GM04504 (cell line): ENCODE results near the gene RTP1.
"Not testable (repeated sequence)": the region's sequence is repeated elsewhere in the genome, so short reads cannot be mapped to it uniquely, and the experiment has no call there.

ENCODE experiments used
- DNase-seq: peaks from one replicate; pipeline ENCODE4 v3.0.0-alpha.2; 2012; ENCODE audit warnings: low read depth

The RTP1 gene

DNA sequence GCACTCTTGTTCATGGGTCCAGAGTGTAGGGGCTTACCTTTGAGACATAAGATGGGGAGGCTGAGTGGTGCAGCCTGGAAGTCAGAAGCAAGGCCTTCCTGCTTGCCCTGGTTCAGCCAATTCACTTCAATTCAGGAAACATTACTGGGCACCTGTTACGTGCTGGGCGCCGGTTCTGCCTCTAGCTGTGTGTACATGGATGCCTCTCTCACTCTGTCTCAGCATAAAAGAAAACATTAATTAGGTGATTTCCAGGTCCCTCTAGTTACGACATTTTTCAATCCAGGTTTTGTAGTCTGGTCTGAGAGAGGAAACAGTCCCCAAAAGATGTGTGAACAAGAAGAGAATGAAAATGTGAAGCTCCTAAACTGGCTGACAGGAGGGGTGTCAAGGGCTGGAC lies 1.2 kb downstream of the RTP1 start:
- DNase-seq = no peak

DNA sequence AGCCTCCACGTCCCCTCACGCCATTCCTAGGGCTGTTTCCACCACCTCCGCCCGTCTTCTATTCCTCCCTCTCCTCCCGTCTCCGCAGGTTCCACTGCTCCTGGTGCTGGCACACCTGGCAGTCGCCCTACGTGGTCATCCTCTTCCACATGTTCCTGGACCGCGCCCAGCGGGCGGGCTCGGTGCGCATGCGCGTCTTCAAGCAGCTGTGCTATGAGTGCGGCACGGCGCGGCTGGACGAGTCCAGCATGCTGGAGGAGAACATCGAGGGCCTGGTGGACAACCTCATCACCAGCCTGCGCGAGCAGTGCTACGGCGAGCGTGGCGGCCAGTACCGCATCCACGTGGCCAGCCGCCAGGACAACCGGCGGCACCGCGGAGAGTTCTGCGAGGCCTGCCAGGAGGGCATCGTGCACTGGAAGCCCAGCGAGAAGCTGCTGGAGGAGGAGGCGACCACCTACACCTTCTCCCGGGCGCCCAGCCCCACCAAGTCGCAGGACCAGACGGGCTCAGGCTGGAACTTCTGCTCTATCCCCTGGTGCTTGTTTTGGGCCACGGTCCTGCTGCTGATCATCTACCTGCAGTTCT lies 2.3 kb downstream of the RTP1 start:
- not testable (repeated sequence) for DNase-seq

DNA sequence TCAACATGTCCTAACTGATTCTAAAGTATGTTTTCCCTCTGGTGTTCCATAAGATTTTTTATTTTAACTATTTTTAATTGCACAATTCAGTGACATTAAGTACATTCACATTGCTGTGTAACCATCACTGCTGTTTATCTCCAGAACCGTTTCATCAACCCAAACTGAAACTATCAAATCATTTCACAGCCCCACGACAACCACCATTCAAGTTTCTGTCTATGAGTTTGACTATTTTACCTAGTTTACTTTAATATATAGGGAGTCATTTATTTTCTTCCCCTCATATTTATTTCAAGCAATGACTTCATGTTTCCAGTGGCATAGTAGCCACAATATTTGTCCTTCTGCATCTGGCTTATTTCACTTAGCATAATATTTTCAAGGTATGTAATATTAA lies 8.4 kb downstream of the RTP1 start:
- no peak for DNase-seq

DNA sequence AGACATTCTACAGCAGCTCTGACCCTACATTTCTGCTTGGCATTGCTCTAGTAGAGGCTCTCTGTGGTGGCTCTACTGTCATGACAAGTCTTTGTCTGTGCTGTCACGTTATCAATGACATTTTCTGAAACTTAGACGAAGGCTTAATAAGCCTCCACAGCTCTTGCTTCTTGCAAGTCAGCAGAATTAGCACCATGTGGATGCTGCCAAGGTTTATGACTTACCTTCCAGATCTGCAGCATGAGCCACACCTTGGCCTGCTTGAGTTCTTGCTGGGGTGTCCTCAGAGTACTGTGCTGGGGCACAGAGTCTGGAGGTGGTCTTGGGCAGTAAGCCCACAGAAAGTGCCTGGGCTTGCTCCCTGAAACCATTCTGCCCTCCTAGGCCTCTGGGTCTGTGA lies 9.8 kb downstream of the RTP1 start:
- DNase-seq = no peak

DNA sequence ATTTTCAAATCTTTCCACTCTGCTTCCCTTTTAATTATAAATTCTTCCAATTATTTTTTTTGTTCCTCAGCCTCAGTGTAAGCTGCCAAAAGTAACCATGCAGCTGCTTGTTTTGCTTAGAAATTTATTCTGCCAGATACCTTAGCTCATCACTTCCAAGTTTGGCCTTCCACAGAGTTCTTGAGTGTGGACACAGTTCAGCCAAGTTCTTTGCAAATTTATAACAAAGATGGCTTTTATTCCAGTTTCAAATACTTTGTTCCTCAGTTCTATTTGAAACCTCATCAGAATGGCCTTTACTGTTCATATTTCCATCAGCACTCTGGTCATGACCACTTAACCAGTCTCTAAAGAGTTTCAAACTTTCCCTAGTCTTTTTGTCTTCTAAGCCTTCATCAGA lies 10.3 kb downstream of the RTP1 start:
- no peak for DNase-seq

DNA sequence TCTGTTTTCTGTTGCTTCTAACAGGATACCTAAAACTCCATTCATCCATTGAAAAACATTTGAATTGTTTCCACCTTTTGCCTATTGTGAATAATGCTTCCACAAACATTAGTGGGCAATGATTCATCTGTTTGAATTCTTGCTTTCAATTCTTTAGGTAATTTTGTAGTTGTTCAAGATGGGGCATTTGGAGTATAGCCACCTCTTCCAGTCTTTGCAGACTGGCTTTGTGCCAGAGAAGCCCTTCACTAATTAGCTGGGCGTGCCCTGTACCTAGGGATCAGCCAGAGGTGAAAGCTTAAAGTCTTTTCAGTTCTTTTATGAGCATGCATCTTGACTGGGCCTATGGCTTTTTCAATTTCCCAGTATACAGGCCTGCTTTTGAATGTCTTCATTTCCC lies 10.9 kb downstream of the RTP1 start:
- DNase-seq = peak; percentile 63

DNA sequence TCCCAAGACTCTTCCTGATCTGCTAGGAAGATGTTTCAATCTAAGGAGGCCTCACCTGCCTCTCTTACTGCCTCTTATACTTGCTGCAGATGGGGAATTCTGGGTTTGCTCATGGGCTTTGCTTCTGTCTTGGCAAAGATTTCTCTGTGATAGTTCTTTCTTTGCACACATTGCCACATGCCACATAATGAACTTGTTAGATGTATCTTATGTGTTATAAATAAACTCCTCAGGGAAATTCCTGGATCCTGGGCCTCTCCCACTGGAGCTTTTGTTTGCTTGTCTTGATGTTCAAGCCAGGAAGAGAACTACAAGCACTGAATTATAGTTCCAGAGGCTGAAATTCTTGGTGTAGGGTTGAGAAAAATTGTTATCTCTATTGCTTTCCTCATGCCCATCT lies 12.2 kb downstream of the RTP1 start:
- no peak for DNase-seq

DNA sequence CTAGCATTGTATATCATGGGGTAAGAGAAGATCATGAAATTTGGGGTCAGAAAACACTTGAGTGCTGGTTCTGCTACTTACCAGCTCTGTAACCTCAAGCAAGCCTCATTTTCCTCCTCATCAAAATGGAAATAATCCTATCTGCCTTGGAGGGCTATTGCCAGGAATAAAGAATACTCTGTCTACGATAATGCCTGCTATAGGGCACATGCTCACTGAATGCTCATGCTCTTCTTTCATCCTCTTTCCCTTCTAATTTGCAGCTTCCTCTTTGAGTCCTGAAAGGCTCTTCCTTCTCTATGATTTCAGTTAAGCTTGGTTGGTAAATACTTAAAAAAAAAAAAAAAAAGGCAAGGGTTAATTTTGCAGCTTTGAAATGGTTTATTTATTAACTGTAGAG lies 12.8 kb downstream of the RTP1 start:
- no peak for DNase-seq

DNA sequence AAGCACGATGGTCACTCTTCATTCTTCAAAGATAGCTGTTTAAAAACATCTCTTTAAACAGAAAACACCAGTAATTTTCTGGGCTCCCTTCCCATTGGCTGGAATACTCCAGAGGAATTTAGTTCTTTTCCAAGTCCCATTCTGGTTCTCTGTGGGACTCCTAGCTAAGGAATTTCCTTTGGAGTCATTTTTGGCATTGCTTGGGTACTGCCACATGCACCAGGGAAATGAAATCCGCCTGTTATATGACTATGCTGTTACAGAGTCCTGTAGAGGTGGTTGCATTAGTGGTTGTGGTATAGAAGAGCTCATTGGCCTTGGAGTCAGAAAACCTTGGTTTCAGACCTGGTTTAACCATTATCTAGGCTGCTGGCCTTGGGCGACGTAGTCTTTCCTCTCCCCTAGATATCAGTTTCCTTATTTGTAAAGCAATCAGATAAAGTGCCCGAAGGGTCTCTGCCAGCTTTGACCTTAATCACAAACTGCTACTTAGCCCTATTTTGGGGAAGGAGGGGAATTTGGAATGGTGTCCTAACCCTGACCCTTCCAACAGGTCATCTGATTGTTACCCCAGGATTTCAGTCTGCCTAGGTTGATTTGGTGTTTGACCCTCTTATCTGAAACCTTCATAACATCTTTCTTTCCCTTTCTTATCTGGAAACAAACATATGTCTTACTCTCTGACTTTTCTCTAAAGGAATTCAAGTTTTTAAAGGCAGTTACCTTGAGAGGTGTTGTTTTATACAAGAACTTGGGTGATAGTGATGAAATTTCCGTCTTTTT lies 13.4 kb downstream of the RTP1 start:
- DNase-seq = peak; percentile 86

DNA sequence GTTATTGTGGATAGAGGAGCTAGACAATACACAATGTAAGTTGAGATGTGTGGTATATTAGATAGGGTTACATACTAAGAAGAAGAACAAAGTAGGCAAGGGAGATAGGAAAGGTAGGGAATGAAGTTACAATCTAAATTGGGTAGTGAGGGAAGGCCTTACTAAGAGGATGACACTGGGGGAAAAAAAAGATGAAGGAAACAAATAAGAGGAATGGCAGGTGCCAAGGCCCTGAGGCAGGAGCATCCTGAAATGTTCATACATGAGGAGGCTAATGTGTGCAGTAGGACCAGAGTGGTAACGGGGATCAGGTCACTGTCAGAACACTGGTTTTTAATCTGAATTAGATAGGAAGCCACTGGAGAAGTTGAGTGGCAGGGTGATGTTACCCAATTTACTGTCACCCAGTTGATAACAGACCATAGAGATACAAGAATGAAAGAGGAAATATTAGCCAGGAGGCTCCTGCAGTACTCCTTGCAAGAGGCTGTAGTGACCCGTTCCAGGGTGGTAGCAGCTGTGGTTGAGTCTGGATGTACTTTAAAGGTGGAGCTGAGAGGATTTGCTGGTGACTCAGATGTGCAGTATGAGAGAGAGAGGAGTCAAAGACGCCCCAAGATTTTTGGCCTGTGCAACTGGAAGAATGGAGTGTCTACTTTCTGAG lies 14.4 kb downstream of the RTP1 start:
- DNase-seq = peak; percentile 52

DNA sequence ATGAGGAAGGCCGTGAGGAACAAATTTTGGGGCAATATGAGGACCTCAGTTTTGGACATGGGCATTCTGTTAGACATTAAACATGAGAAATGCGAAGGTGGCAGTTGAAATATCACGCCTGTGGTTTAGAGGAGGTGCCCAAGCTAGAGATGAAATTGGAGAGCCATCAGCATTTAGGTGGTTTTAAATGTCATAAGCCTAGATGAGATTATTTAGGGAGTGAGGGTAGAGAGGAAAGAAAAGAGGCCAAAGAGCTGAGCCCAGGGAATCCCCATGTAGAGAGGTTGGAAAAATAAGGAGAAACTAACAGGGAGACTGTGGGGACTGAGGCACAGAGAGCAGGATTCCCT lies 14.9 kb downstream of the RTP1 start:
- DNase-seq = no peak

DNA sequence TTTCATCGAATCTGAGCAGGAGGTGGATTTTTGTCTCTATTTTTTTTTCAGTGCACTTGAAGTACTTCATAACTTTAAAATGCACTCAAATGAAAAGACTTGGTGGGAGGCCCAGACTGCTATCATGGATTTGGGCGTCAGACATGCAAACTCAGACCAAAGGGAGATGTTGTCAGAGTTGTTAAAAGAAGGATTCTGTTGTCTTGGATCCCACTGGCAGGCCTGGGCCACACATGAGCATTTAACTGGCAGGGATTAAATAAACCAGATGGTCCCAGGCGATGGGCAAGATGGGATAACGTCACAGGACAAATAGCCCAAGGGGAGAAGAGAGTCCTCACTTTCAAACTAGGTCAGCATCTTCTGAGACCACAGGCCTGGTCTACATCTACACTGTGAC lies 15.4 kb downstream of the RTP1 start:
- no peak for DNase-seq

DNA sequence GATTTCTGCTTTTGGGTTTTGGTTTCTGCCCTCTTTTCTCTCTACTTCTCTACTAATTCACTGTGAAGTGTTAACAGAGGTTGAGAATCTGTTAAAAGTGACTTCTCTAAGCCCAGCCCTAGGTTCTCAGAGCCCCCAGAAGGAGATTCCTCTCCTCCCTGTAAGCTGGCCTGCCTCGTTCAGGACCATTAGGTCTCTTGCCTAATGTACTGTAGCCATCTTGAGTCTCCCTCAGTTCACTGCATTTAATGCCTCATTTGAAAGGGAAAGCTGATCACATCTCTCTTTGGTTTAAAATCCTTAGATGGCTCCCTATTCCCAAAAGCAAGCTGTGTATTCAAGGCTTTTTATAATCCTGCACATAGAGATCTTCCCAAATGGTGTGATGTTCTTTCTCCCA lies 16.3 kb downstream of the RTP1 start:
- DNase-seq = no peak

DNA sequence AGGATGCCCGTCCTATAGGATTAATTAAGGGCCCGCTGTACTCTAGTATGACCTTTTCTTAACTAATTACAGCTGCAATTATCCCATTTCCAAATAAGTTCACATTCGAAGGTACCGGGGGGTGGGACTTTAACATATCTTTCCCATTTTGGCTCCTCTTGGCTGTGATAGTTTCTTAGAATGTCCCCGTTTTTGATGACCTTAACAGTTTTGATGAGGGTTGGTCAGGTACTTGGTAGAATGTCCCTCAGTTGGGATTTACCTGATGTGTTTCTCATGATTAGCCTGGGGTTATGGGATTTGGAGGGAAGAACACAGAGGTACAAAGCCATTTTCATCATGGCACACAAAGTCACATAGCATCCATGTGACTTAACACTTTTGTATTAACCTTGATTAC lies 18.2 kb downstream of the RTP1 start:
- no peak for DNase-seq

DNA sequence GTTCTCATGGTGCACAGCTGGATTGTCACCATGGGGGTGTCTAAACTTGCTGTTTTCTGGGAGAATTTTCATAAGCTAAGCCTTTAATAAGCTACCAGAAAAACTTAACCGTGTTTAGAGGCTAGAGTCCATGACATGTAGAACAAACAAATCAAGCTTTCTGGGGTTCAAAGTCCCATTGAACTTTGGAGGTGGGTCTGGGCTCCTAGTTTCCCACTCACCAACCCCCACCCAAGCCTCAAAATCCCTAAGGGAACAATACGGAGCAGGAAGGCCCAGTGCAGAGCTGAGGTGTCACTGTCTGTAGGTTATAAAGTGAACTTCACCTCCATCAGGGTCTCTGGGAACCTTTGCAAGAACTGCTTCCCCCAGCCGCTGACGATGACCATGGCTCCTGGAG lies 25.5 kb downstream of the RTP1 start:
- no peak for DNase-seq

DNA sequence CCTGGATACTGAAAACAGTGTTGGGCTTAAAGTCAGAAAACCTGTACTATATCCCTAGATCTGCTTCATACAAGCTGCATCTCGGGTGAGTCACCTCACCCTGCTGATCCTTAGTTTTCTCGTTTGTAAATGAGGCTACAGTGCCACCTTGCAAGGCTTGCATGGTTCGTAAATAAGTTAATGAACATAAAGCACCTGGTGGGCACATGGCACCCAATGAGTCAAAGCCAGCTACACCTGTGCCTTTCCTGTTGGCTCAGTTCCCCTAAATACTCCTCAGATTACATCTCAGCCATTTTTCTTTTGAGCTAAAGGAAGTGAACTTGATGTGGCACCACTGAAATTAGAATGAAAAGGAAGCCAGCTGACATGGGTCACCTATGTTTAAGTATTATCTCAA lies 26.5 kb downstream of the RTP1 start:
- no peak for DNase-seq

DNA sequence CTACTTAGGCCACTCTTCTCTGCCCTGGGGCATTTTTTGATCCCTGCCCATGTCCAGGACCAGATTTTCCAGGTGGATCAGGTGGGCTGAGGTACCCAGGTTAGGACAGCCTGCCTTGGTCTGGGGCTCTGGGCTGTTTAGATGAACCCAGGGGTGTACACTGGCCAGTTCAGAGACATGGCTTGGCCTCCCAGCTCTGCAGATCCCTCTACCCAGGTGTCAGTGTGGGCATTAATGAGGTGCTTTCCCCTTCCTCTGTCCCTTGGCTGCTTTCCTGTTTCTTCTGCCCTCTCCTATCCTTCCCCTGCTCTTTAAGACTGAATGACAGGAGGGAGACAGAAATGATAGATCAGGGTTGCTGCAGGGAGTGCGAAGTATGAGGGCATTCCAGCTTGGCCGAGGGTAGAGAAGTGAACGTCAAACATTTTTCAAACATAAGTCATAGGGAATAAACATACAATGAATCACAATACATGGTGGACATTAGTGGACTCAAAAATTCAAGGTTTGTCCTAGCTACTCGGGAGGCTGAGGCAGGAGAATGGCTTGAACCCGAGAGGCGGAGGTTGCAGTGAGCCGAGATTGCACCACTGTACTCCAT lies 30.5 kb downstream of the RTP1 start:
- peak; percentile 48 for DNase-seq

DNA sequence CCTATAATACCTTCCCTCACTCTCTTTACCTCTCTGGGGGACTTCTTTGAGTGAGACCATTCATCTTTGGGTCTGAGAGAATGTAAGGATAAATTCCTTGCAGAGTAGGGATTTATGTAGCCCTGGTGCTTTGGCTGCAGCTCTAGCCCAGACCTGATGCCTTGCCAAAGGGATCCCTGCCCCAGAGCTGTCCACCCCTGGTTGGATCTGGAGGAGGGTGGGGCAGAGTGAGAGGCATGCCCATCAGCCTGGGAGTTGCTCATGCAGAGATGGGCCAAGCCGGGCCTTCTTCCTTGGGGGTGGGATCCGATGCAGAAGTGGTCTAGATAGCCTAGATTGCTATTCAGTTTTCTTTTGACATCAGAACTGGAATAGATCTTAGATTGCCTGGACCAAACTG lies 31.5 kb downstream of the RTP1 start:
- no peak for DNase-seq

DNA sequence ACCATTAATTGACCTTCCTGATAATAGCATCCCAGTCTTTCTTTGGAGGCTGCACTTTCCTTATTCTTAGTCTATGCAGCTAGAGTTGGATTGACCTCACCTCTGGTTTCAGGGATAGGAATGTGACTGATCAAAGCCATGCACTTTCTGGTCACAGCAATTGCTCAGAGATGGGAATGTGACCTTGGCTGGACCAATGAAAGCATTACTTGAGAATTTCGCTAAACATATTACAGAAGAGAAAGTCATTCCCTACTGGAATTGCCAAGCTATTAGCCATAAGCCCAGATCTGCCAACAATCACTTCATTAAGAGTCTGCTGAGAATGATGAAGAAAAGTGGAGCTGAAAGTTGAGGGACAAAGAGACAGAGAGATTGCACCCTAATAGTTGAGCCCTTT lies 32.7 kb downstream of the RTP1 start:
- DNase-seq = no peak

DNA sequence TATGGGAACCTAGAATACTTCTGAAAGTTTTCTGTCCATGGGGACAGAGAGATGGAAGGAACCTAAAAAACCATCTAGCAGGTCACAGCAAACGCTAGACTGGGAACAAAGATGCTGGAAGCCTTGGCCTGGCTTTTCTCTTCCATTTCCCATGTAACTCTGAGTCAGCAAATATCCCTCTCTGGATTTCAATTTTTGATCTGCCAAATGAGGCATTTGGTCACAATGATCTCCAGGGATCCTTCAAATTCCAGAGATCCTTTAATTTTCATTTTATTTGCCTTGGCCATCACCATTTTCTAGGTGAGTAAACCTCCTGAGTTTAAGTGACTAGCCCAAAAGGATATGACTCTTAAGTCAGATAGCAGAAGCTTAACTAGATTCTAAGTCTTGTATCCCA lies 39.7 kb downstream of the RTP1 start:
- no peak for DNase-seq

DNA sequence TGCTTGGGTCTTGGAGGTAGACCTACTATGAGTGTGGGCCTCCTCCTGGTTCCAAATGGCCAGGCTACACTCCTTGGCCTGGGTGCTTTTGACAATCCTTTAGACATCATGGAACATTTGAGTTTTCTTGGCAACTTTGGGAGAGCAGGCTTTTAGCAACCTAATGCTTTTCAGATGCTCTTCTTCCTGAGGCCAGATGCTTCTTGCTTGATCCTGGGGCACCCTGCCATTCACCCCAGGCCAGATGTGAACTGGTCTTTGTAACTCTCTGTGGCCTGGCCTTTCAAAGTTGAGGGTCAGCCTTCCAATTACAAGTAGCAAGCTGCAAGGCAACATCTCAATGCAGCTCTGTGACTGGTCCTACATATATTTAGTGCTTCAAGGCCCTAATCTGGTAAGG lies 40.5 kb downstream of the RTP1 start:
- no peak for DNase-seq

DNA sequence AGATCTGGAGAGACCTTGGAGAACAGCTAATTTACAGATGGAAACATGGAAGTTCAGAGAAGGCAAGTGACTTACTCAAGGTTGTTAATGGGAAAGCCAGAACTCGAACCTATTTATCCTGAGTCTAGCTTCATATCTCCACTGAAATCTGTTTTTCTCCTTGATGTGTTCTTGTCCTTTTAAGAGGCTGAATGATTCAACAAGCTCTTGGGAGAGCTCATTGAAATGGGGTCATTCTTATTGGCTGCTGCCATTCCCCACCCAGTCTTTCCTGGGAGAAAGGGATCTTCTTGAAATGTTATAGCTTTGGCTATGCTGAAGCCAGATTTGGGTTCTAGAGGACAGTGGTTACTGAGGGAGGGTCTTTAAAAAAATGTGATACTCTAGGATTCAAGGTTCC lies 41.0 kb downstream of the RTP1 start:
- no peak for DNase-seq

DNA sequence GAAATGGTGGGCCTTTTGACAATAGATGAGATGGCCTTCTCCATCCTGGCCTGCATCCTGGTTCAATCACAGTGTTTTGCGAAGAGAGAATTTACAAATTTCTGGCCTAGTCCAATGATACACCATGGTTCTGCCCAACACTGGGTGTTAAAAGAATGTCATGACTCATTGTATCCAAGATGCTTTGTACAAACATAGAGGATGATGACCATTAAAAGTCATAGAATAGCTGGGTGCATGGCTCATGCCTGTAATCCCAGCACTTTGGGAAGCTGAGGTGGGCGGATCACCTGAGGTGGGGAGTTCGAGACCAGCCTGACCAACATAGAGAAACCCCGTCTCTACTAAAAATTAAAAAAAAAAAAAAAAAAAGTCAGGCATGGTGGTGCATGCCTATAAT lies 41.5 kb downstream of the RTP1 start:
- DNase-seq = not testable (repeated sequence)
